HCT116 (cell line): Measurements from ENCODE around the gene COA1. TPM values are rescaled to one million over a fixed set of nuclear protein-coding genes. Genes with fewer than 3 reads are reported as not detected.

Source experiments
- ATAC-seq: fragments of 200-7000 bp; cut with Tn5 transposase; 2 replicates; pipeline ENCODE4 v1.9.1; 2020; ENCODE audit warnings: mild to moderate bottlenecking, moderate library complexity
- BruUV-seq: library from RNA; stranded (reverse); fragments of 400-500 nt; replicated peaks from 2 replicates; lab custom pipeline; 2021; lab: Mats Ljungman, UMichigan
- CTCF ChIA-PET: fragments of 300-600 bp; sonication (Branson Sonifier 250); formaldehyde crosslinking; loops from one replicate; lab custom pipeline; 2021; ENCODE audit warnings: antibody characterized with exemption; lab: Charles Lee
- POLR2A ChIA-PET: fragments of 300-600, 350-600 bp; sonication (Branson Sonifier 250); formaldehyde crosslinking; loops from one replicate; lab custom pipeline; 2021; ENCODE audit warnings: antibody characterized with exemption; lab: Charles Lee
- RAD21 ChIA-PET, 2 experiments: fragments of 300-600 bp; sonication (Branson Sonifier 250); formaldehyde crosslinking; loops; one replicate each; lab custom pipeline; 2023; ENCODE audit warnings: low total read pairs in 2 of 2; ENCODE audit not compliant: uncharacterized antibody in 2 of 2, unreplicated experiment in 2 of 2, low non-redundant PET in 1 of 2; lab: Charles Lee
- DNase-seq: peaks from one replicate; pipeline ENCODE4 v3.0.0-alpha.2; 2010; ENCODE audit warnings: low read depth, low spot score
- H2AFZ ChIP-seq: fragments of 200-600 bp; shearing (Covaris generic), sonication (generic); 2 replicates; pipeline ENCODE4 v1.6.1; 2017; ENCODE audit warnings: low read depth, mixed run types, mixed read lengths, antibody characterized with exemption, low read length; ENCODE audit not compliant: poor library complexity, severe bottlenecking
- H3K27ac ChIP-seq: 2 replicates; pipeline ENCODE4 v1.5.1; 2012; ENCODE audit warnings: low read depth, low read length
- H3K27me3 ChIP-seq: fragments of 200-600 bp; sonication (generic); 2 replicates; pipeline ENCODE4 v1.6.1; 2016; ENCODE audit warnings: mixed run types, low read length, mixed read lengths; ENCODE audit not compliant: insufficient read depth
- H3K36me3 ChIP-seq, 2 experiments: fragments of 200-500 bp in 1 of 2; fragments of 200-600 bp in 1 of 2; sonication (Bioruptor generic) in 1 of 2; sonication (generic) in 1 of 2; 2 replicates each; pipeline versions ENCODE4 v1.5.1 to v1.6.1; 2014 to 2016; ENCODE audit warnings: low read length in 2 of 2, inconsistent platforms in 1 of 2, mixed read lengths in 1 of 2, mixed run types in 1 of 2; ENCODE audit not compliant: insufficient read depth in 2 of 2, control insufficient read depth in 1 of 2
- H3K4me1 ChIP-seq, 2 experiments: fragments of 200-600 bp in 1 of 2; sonication (generic) in 1 of 2; 2 replicates each; pipeline versions ENCODE4 v1.5.1 to v1.6.1; 2012 to 2017; ENCODE audit warnings: low read length in 2 of 2, inconsistent platforms in 1 of 2, mild to moderate bottlenecking in 1 of 2, mixed read lengths in 1 of 2, mixed run types in 1 of 2, moderate library complexity in 1 of 2; ENCODE audit not compliant: insufficient read depth in 2 of 2, control insufficient read depth in 1 of 2
- H3K4me2 ChIP-seq: fragments of 200-600 bp; sonication (generic); 2 replicates; pipeline ENCODE4 v1.6.1; 2017; ENCODE audit warnings: mixed run types, low read length, mixed read lengths
- H3K4me3 ChIP-seq, 2 experiments: fragments of 200-600 bp in 1 of 2; sonication (generic) in 1 of 2; replicated peaks in 1 of 2; 2 replicates each; pipeline ENCODE4 v1.5.1; 2011 to 2016; ENCODE audit warnings: low read length in 2 of 2, control low read depth in 1 of 2, low read depth in 1 of 2, mild to moderate bottlenecking in 1 of 2, mixed read lengths in 1 of 2, mixed run types in 1 of 2
- H3K79me2 ChIP-seq: fragments of 200-600 bp; sonication (generic); 2 replicates; pipeline ENCODE4 v1.6.1; 2017; ENCODE audit warnings: mild to moderate bottlenecking, mixed run types, low read length, moderate library complexity, mixed read lengths; ENCODE audit not compliant: insufficient read depth
- H3K9ac ChIP-seq: fragments of 200-600 bp; sonication (generic); 2 replicates; pipeline ENCODE4 v1.6.1; 2016; ENCODE audit warnings: low read length, mixed read lengths
- H3K9me2 ChIP-seq: fragments of 200-600 bp; sonication (generic), shearing (Covaris generic); 2 replicates; pipeline ENCODE4 v1.6.1; 2017; ENCODE audit warnings: mixed run types, mild to moderate bottlenecking, moderate library complexity; ENCODE audit not compliant: insufficient read depth
- H3K9me3 ChIP-seq, 2 experiments: fragments of 200-500 bp in 1 of 2; fragments of 200-600 bp in 1 of 2; sonication (Bioruptor generic) in 1 of 2; sonication (generic) in 1 of 2; 2 replicates each; pipeline ENCODE4 v1.6.1; 2014 to 2017; ENCODE audit warnings: low read length in 2 of 2, mixed read lengths in 2 of 2, inconsistent platforms in 1 of 2, low read depth in 1 of 2, mild to moderate bottlenecking in 1 of 2, mixed run types in 1 of 2, moderate library complexity in 1 of 2; ENCODE audit not compliant: control insufficient read depth in 1 of 2, insufficient read depth in 1 of 2
- H4K20me1 ChIP-seq: fragments of 200-600 bp; sonication (generic), shearing (Covaris generic); 2 replicates; pipeline ENCODE4 v1.6.1; 2017; ENCODE audit warnings: mixed run types, mild to moderate bottlenecking, moderate library complexity; ENCODE audit not compliant: insufficient read depth
- RAD21 ChIP-seq: IDR thresholded peaks from 2 replicates; pipeline ENCODE4 v1.6.1; 2012; ENCODE audit warnings: low read depth, mild to moderate bottlenecking
- SRF ChIP-seq: IDR thresholded peaks from 2 replicates; pipeline ENCODE4 v1.6.1; 2012; ENCODE audit warnings: low read depth
- intact Hi-C: fragments of 100-400 bp; cut with micrococcal nuclease; formaldehyde crosslinking; loops from 2 replicates; pipeline ENCODE4 v1.10.0; 2022
- total RNA-seq: library from RNA; stranded (reverse); gene quantifications from one replicate; pipeline ENCODE4 v1.2.1, GENCODE V29; 2021; ENCODE audit not compliant: unreplicated experiment
- TF ChIP-seq, protein P1 (sequence below), 3 experiments: fragments of 200-600 bp in 1 of 3; sonication (generic) in 1 of 3; IDR thresholded peaks in 2 of 3; conservative IDR thresholded peaks in 1 of 3; 2 replicates each; pipeline ENCODE4 v1.5.1; 2012 to 2017; ENCODE audit warnings: low read depth in 2 of 3, low read length in 2 of 3, antibody characterized with exemption in 1 of 3, borderline replicate concordance in 1 of 3, control low read depth in 1 of 3, mild to moderate bottlenecking in 1 of 3, mixed read lengths in 1 of 3, mixed run types in 1 of 3, moderate library complexity in 1 of 3; ENCODE audit not compliant: insufficient read depth in 1 of 3
- TF ChIP-seq, protein P2 (sequence below): IDR thresholded peaks from 2 replicates; pipeline ENCODE4 v1.6.1; 2012; ENCODE audit warnings: low read depth

The COA1 gene
- total RNA-seq, 1 experiment from 2014 or later = 78.5 TPM

DNA sequence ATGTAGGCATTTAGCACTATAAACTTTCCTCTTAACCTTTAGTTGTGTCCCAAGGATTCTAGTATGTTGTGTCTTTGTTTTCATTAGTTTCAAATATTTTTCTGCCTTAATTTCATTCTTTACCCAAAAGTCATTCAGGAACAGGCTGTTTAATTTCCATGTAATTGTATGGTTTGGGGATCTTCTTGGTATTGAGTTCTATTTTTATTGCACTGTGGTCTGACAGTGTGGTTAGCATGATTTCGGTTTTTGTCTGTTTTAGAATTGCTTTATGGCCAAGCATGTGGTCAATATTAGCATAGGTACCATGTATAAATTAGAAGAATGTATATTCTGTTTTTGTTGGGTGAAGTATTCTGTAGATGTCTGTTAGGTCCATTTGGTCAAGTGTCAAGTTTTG is 26.3 kb downstream of the COA1 start (continued):
- TF ChIP-seq, protein P1, sequence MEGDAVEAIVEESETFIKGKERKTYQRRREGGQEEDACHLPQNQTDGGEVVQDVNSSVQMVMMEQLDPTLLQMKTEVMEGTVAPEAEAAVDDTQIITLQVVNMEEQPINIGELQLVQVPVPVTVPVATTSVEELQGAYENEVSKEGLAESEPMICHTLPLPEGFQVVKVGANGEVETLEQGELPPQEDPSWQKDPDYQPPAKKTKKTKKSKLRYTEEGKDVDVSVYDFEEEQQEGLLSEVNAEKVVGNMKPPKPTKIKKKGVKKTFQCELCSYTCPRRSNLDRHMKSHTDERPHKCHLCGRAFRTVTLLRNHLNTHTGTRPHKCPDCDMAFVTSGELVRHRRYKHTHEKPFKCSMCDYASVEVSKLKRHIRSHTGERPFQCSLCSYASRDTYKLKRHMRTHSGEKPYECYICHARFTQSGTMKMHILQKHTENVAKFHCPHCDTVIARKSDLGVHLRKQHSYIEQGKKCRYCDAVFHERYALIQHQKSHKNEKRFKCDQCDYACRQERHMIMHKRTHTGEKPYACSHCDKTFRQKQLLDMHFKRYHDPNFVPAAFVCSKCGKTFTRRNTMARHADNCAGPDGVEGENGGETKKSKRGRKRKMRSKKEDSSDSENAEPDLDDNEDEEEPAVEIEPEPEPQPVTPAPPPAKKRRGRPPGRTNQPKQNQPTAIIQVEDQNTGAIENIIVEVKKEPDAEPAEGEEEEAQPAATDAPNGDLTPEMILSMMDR (IDR thresholded peaks at IDR 0.05 in 2 of 3, conservative IDR thresholded peaks at IDR 0.05 in 1 of 3; ENCODE audit: borderline replicate concordance in 1 of 3, insufficient read depth in 1 of 3, low read depth in 2 of 3, low read length in 2 of 3) = no peak
- no peak for TF ChIP-seq SRF
- TF ChIP-seq, all 23 proteins: peak for 0

DNA sequence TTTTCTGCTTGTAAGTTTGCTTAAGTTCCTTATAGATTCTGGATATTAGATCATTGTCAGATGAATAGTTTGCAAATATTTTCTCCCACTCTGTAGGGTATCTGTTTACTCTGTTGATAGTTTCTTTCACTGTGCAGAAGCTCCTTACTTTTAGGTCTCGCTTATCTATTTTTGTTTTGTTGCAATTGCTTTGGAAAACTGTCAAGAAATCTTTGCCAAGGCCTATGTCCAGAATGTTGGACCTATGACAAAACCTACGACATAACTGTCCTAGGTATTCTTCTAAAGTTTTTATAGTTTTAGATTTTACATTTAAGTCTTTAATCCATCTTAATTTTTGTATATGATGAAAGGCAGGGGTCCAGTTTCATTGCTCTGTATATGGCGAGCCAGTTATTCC is 27.4 kb downstream of the COA1 start:
- Histone ChIP-seq H3K4me3 (no peak overlapping the region), H3K36me3 (no peaks in the 10 kb centered on the region), H3K9me2 (no peaks in the 10 kb centered on the region), H3K4me2 (no peak overlapping the region), H3K4me1 (no peaks in the 10 kb centered on the region), H2AFZ (no peak overlapping the region), H3K79me2 (peaks cover 88% of the 10 kb centered on the region), H3K27ac (no peak overlapping the region), H3K27me3 (no peaks in the 10 kb centered on the region), H3K9ac (no peak overlapping the region), H3K9me3 (no peaks in the 10 kb centered on the region), H4K20me1 (peaks cover 16% of the 10 kb centered on the region; the same call in 1 of the 2 replicates)
- TF ChIP-seq RAD21 = no peak
- TF ChIP-seq, protein P2, sequence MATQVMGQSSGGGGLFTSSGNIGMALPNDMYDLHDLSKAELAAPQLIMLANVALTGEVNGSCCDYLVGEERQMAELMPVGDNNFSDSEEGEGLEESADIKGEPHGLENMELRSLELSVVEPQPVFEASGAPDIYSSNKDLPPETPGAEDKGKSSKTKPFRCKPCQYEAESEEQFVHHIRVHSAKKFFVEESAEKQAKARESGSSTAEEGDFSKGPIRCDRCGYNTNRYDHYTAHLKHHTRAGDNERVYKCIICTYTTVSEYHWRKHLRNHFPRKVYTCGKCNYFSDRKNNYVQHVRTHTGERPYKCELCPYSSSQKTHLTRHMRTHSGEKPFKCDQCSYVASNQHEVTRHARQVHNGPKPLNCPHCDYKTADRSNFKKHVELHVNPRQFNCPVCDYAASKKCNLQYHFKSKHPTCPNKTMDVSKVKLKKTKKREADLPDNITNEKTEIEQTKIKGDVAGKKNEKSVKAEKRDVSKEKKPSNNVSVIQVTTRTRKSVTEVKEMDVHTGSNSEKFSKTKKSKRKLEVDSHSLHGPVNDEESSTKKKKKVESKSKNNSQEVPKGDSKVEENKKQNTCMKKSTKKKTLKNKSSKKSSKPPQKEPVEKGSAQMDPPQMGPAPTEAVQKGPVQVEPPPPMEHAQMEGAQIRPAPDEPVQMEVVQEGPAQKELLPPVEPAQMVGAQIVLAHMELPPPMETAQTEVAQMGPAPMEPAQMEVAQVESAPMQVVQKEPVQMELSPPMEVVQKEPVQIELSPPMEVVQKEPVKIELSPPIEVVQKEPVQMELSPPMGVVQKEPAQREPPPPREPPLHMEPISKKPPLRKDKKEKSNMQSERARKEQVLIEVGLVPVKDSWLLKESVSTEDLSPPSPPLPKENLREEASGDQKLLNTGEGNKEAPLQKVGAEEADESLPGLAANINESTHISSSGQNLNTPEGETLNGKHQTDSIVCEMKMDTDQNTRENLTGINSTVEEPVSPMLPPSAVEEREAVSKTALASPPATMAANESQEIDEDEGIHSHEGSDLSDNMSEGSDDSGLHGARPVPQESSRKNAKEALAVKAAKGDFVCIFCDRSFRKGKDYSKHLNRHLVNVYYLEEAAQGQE = no peak
- CTCF ChIA-PET = interaction anchor here (1.4 kb wide), 1 partner anchor 119 kb away, joined by 7 read pairs; the partner anchor contains the start of gene STK17A
- no peak for ATAC-seq
- no TSS peak for BruUV-seq
- intact Hi-C loops = loop anchor here (2.0 to 5.0 kb wide), 2 partner anchors 245 to 761 kb away; no protein-coding TSS in a partner anchor
- RAD21 ChIA-PET = no interaction called here
- DNase-seq = no peak
- POLR2A ChIA-PET = no interaction called here
